Measurements from ENCODE around the gene TUG1.

DNA sequence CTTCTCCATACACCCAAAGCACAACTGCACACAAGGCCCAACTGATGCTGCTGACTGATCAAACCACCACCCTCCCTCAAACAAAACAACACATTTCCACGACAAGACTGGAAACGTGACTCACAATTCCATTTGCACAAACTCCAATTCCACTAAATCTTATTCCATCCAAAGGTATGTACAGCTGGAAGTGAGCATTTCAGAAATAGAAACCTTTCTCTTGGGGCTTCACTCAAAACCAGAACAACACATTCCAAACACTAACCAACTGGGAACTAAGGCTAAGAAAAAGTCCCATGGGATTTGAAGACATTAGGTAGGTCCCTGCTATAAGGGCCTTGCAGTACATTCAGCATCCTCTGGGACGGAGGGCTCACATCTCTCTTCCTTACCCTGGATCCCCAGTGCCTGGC, 20.1 kb upstream of the TUG1 start:
- TF ChIP-seq, protein P1, sequence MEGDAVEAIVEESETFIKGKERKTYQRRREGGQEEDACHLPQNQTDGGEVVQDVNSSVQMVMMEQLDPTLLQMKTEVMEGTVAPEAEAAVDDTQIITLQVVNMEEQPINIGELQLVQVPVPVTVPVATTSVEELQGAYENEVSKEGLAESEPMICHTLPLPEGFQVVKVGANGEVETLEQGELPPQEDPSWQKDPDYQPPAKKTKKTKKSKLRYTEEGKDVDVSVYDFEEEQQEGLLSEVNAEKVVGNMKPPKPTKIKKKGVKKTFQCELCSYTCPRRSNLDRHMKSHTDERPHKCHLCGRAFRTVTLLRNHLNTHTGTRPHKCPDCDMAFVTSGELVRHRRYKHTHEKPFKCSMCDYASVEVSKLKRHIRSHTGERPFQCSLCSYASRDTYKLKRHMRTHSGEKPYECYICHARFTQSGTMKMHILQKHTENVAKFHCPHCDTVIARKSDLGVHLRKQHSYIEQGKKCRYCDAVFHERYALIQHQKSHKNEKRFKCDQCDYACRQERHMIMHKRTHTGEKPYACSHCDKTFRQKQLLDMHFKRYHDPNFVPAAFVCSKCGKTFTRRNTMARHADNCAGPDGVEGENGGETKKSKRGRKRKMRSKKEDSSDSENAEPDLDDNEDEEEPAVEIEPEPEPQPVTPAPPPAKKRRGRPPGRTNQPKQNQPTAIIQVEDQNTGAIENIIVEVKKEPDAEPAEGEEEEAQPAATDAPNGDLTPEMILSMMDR (IDR thresholded peaks at IDR 0.05) = no peak
- no peak for TF ChIP-seq POLR2A (IDR thresholded peaks at IDR 0.05)

Measured in adrenal gland (tissue), 5 donors.